Endothelial cell (in vitro differentiated cells): Measurements from ENCODE around the gene RSRC2. TPM values are rescaled to one million over a fixed set of nuclear protein-coding genes. Genes with fewer than 3 reads are reported as not detected.
"Not testable (repeated sequence)": the region's sequence is repeated elsewhere in the genome, so short reads cannot be mapped to it uniquely, and the experiment has no call there.

Experiments
- DNase-seq: peaks from one replicate; pipeline ENCODE4 v3.0.0; 2021; ENCODE audit warnings: low spot score
- H3K27ac Mint-ChIP-seq: one replicate; pipeline ENCODE4 v1.8.0; 2021; ENCODE audit warnings: mixed read lengths, inconsistent platforms; ENCODE audit not compliant: unreplicated experiment
- H3K27me3 Mint-ChIP-seq: one replicate; pipeline ENCODE4 v1.8.0; 2021; ENCODE audit warnings: mild to moderate bottlenecking, moderate library complexity, mixed read lengths, inconsistent platforms; ENCODE audit not compliant: unreplicated experiment
- H3K36me3 Mint-ChIP-seq: one replicate; pipeline ENCODE4 v1.8.0; 2021; ENCODE audit warnings: mild to moderate bottlenecking, low read depth, mixed read lengths, inconsistent platforms; ENCODE audit not compliant: unreplicated experiment
- H3K4me1 Mint-ChIP-seq: one replicate; pipeline ENCODE4 v1.8.0; 2021; ENCODE audit warnings: mild to moderate bottlenecking, mixed read lengths, inconsistent platforms; ENCODE audit not compliant: unreplicated experiment
- H3K4me3 Mint-ChIP-seq: one replicate; pipeline ENCODE4 v1.8.0; 2021; ENCODE audit warnings: mild to moderate bottlenecking, mixed read lengths, inconsistent platforms; ENCODE audit not compliant: unreplicated experiment
- H3K9me3 Mint-ChIP-seq: one replicate; pipeline ENCODE4 v1.8.0; 2021; ENCODE audit warnings: mixed read lengths, inconsistent platforms; ENCODE audit not compliant: unreplicated experiment
- CTCF ChIP-seq: fragments of 200-600 bp; sonication (generic); IDR thresholded peaks from one replicate; pipeline ENCODE4 v1.5.0; 2021; ENCODE audit warnings: antibody characterized with exemption; ENCODE audit not compliant: unreplicated experiment
- total RNA-seq: library from RNA; stranded (reverse); fragmentation: NEBNext Ultra II Directional; extraction: Animal tissue kit (Norgen Biotek cat#: 25700); gene quantifications from one replicate; pipeline ENCODE4 v1.2.1, GENCODE V29; 2021; ENCODE audit not compliant: unreplicated experiment

The RSRC2 gene
- total RNA-seq, 1 donor from 2014 or later: 75.2 TPM

DNA sequence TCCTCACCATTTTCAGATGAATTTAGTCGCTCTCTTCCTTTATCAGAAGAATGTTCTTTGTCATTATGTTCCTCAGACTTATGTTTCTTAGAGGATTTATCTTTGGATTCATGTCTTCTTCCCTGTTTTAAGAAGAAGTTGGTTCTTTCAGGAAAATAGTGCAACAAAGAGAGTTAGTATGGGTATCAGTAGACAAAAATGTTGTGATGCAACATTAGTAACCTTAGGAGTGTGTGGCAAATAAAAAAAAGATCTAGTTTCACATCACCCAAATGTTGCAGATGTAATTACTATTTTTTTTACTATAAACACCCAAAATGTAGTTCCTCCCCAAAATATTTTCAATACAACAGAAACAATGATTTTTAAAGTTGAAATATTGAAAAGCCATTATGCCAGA lies 7.8 kb downstream of the RSRC2 start:
- Mint-ChIP-seq H3K27ac (no peak overlapping the region), H3K36me3 (peaks cover 54% of the 10 kb centered on the region), H3K9me3 (no peaks in the 10 kb centered on the region), H3K4me3 (no peak overlapping the region), H3K4me1 (peaks cover 12% of the 10 kb centered on the region), H3K27me3 (no peaks in the 10 kb centered on the region)
- DNase-seq: no peak
- TF ChIP-seq CTCF: no peak

- Mint-ChIP-seq H3K4me1 (peaks cover 4% of the 10 kb centered on the region), H3K27me3 (no peaks in the 10 kb centered on the region), H3K9me3 (no peaks in the 10 kb centered on the region), H3K27ac (no peak overlapping the region), H3K36me3 (peaks cover 50% of the 10 kb centered on the region), H3K4me3 (no peak overlapping the region)
- TF ChIP-seq CTCF: no peak
- no peak for DNase-seq
Measured at GRCh38 chr12:122517877-122518276, 8.9 kb downstream of the RSRC2 start.

- H3K36me3 Mint-ChIP-seq: peaks cover 48% of the 10 kb centered on the region
- peaks cover 3% of the 10 kb centered on the region for H3K4me1 Mint-ChIP-seq
- H3K9me3 Mint-ChIP-seq: no peaks in the 10 kb centered on the region
- H3K27ac Mint-ChIP-seq: peak overlapping the region; percentile 46
- TF ChIP-seq CTCF: no peak
- DNase-seq: no peak
- H3K27me3 Mint-ChIP-seq: no peaks in the 10 kb centered on the region
- peak overlapping the region; percentile 58 for H3K4me3 Mint-ChIP-seq
Measured at GRCh38 chr12:122516544-122517361, 10.0 kb downstream of the RSRC2 start.

- Mint-ChIP-seq H3K27ac (no peak overlapping the region), H3K9me3 (no peaks in the 10 kb centered on the region), H3K36me3 (peaks cover 46% of the 10 kb centered on the region), H3K27me3 (no peaks in the 10 kb centered on the region), H3K4me3 (no peak overlapping the region), H3K4me1 (no peaks in the 10 kb centered on the region)
- TF ChIP-seq CTCF: no peak
- no peak for DNase-seq
Measured at GRCh38 chr12:122515275-122515674, 11.5 kb downstream of the RSRC2 start.

DNA sequence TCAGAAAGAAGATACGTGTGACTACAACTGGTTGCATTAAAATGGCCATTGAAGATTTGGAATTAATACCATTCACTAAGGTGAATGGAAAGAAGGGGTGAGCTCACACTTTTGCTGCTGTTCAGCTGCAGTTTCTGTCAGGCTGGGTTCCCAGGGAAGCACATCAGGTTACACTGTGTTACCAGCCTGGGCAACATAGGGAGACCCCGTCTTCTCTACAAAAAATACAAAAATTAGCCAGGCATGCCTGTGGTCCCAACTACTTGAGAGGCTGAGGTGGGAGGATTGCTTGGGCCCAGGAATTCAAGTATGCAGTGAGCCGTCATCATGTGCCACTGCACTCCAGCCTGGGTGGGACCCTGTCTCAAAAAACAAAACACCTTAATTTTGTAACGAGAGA lies 13.1 kb downstream of the RSRC2 start:
- TF ChIP-seq CTCF: no peak
- DNase-seq: no peak
- Mint-ChIP-seq H3K36me3 (peaks cover 47% of the 10 kb centered on the region), H3K27me3 (no peaks in the 10 kb centered on the region), H3K4me3 (no peak overlapping the region), H3K9me3 (no peaks in the 10 kb centered on the region), H3K27ac (no peak overlapping the region), H3K4me1 (no peaks in the 10 kb centered on the region)

GRCh38 chr12:122513028-122513427 lies 13.7 kb downstream of the RSRC2 start:
- not testable (repeated sequence) for DNase-seq, H3K4me3 Mint-ChIP-seq, H3K9me3 Mint-ChIP-seq, H3K27me3 Mint-ChIP-seq, H3K4me1 Mint-ChIP-seq, H3K27ac Mint-ChIP-seq
- H3K36me3 Mint-ChIP-seq: peaks cover 44% of the 10 kb centered on the region
